Activated CD8-positive, alpha-beta memory T cell treated with anti-CD3 and anti-CD28 coated beads, Interleukin-2, amount 50 U/mL, for 48 hours (primary cell): Measurements from ENCODE around the gene PDE9A.

ENCODE experiments used
- DNase-seq: peaks from one replicate; pipeline ENCODE4 v3.0.0-alpha.2; 2020

Gene PDE9A

DNA sequence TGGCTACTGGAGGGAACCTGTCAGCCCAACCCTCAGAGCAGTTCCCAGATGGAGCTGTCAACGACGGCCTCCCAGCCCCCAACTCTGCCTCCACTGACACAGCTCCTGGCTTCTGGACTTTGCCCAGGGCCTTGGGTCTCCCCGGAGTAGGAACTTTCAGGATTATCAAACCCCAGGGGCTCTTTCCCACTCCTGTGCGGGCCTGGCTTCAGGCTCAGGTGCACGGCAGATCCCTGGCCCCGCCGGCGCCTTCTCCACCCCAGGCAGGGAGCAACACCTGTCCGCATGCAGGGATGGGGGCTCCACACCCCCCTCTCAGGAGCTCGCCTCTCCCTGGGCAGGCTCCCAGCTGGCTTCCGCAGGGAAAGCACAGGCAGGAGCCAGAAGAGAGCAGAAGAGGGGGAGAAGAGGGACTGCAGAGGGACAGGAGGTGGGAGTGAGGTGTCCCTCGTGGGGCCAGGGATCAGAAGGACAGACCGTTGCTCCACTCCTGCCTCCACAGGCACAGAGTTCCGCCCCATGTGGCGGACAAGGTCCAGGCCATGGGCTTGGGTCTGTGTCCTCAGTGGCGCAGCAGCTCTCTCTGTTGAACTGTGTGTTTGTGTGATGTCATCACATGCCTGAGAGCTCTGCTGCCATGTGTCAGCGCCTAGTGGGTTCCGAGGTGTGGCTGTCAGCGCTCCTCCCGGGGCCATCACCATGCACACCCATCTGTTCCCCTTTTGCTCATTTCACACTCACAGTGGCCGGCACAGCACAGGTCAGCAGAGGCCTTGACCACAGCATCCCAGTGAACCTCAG is 107.7 kb downstream of the PDE9A start:
- no peak for DNase-seq

- DNase-seq: no peak
Measured at GRCh38 chr21:42761776-42762335, 108.4 kb downstream of the PDE9A start.

- no peak for DNase-seq
Measured at GRCh38 chr21:42763581-42764442, 110.4 kb downstream of the PDE9A start.

DNA sequence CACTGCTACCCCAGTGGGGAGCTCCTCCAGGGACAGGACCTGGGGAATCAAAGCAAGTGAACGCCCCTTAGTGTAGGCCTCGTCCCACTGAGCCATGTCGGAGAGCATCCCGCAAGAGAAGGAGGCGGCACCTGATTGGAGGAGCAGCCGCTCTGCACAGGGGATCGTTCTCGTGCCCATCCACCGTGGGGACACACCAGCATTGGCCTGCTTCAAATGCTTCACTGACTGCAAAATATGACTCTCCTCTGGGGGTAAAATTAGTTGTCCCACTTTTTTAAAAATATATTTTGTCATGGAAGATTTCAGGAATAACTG is 111.0 kb downstream of the PDE9A start:
- no peak for DNase-seq

- DNase-seq: no peak
Measured at GRCh38 chr21:42764883-42765282, 111.5 kb downstream of the PDE9A start.

- DNase-seq: no peak
Measured at GRCh38 chr21:42765656-42766055, 112.2 kb downstream of the PDE9A start.

DNA sequence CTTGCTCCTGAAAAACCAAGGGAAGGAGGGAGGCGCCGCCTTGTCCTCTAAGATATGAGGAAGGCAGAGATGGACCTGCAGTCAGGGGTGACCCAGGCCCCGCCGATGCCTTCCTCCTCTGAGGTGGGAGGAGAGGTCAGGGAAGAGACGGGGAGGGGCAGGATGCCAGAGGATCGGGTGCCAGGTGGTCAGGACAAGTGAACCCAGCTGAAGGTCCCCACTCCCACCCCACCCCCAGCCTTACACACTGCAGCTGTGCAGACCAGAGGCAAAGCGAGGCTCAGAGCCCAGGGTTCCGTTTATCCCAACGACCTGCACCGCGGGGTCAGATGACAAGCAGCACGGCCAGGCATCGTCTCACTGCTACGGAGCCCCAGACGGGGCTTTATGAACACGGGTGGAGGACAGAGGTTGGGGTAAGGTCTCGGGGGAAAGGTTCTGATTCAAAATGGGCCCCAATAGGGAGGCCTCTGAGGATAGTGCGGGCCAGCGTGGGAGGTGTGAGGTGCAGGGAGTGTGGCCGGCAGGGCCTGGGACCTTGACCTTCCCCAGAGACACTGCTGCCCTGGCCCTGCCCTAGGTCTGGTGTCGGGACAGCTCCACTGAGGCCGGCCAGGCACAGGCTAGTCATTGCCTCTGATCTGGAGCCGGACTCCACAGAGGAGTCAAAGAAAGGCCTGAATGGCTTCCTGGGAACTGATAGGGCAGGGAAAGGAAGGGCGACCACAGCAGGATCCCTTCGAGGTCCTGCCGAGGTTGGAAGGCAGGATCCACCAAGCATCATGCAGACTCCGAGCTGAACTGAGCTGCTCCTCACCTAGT is 113.5 kb downstream of the PDE9A start:
- no peak for DNase-seq

- no peak for DNase-seq
Measured at GRCh38 chr21:42767561-42767835, 114.1 kb downstream of the PDE9A start.

- DNase-seq: no peak
Measured at GRCh38 chr21:42768324-42769121, 115.1 kb downstream of the PDE9A start.

DNA sequence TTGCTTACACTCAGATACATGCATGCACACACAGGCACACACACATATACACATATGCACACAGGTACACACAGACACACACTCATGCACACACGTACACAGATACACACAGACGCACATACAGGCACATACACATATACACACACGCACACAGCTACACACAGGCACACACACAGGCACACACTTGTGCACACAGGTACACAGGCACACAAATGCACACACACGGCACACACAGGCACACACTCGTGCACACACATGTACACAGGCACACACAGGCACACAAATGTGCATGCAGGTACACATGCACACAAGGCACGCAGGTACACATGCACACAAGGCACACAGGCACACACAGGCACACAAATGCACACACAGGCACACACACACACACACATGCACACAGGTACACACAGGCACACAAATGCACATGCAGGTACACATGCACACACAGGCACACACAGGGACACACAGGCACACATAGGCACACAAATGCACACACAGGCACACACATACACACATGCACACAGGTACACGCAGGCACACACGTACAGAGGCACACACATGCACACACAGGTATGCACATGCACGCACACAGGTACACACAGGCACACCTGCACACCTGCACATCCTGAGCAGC is 115.9 kb downstream of the PDE9A start:
- no peak for DNase-seq

DNA sequence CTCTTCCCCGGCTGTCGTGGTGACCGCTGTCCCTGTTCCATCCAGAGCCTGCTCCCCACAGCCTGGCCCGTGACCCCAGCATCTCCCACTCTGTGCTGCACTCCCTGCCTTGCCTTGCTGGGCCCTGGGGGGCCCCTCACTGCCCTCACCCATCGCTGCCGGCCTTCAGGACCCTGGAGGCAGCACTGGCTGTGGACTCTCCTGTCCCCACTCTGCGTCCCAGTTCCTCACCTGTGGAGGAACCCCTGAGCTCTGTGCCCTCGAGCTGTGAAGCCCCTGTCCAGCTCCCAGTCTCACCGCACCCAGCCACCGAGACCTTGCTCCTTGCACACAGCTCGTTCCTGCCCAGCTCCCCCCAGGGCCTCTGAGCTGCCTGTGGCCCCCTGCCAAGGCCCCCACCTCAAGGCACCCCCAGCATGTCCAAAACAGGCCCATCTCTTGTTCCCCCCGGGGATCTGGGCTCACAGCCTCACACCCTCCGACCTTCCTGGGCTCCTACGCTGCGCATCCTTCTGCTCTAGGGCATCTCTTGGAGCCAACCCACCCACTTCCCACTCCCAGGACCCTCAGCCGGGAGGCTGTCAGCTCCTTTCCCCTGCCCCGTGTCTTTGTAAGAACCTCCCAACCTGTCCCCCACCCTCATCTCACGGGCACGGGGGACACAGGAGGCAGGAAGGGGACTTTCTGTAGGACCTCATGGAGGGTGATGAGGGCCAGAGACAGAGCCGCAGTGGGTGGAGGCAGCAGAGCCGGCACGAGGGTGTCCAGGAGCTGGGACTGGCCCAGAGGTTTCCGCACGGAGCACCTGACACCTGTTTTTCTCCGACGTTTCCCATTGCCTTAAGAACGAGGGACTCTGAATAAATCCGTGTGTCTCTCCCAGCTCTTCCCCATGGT is 116.6 kb downstream of the PDE9A start:
- no peak for DNase-seq

- no peak for DNase-seq
Measured at GRCh38 chr21:42770717-42771502, 117.5 kb downstream of the PDE9A start.

GRCh38 chr21:42771503-42771805 is 118.0 kb downstream of the PDE9A start:
- DNase-seq: no peak

- no peak for DNase-seq
Measured at GRCh38 chr21:42775123-42775522, 121.7 kb downstream of the PDE9A start.

GRCh38 chr21:42775891-42776290 is 122.5 kb downstream of the PDE9A start:
- no peak for DNase-seq

DNA sequence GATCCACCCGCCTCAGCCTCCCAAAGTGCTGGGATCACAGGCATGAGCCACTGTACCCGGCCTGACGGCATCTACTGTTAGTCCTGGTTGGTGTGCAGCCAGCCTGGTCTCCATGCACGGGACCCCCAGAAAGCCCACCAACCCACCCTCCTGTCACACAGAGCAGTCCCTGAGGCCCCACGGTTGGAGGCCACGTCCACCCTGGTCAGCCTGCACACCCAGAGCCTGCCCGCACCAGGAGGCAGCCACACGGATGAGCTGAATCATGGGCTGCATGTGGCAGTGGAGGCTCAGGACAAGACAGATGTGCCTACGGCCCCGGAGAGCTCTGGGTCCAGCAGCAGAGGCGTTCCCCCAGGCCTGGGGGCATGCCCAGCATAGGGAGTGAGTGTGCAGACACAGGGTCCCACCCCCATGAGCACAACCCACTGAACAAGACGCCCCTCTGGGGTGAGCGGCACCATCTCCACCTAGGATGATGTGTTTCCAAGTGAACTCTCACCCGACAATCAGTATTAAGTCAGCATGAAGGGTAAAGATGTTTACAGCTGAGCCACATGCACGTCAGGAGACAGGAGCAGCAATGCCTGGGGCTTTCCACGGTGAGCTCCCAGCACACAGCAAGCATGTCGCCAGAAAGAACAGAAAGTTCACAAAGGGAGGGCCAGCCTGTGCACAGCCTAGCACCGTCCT is 123.8 kb downstream of the PDE9A start:
- DNase-seq: no peak

- no peak for DNase-seq
Measured at GRCh38 chr21:42777757-42778344, 124.4 kb downstream of the PDE9A start.

DNA sequence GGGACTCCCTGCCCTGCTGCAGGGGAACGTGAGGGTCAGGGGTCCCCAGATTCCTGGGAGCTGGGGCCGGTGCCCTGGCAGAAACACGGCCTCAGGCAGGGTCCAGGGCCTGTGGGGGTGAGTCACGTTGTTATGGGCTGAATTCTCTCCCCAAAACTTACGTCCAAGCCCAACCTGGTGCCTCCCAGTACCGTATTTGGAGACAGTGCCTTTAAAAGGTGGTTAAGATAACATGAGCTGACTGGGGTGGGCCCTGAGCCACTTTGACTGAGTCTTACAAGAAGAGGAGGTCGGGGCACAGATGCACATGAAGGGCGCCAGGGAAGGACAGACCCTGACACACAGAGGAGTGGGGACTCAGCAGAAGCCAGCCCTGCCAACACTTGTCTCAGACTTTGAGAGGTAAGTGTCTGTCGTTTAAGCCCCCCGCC is 126.0 kb downstream of the PDE9A start:
- DNase-seq: no peak

GRCh38 chr21:42780617-42781016 is 127.2 kb downstream of the PDE9A start:
- DNase-seq: no peak
